ENCODE measurements around the gene TMEM120B. TPM values are rescaled to one million over a fixed set of nuclear protein-coding genes. Genes with fewer than 3 reads are reported as not detected.

The TMEM120B gene
- total RNA-seq, 6 donors from 2014 or later: 8.9 to 23.0 (median 14.2) TPM

DNA sequence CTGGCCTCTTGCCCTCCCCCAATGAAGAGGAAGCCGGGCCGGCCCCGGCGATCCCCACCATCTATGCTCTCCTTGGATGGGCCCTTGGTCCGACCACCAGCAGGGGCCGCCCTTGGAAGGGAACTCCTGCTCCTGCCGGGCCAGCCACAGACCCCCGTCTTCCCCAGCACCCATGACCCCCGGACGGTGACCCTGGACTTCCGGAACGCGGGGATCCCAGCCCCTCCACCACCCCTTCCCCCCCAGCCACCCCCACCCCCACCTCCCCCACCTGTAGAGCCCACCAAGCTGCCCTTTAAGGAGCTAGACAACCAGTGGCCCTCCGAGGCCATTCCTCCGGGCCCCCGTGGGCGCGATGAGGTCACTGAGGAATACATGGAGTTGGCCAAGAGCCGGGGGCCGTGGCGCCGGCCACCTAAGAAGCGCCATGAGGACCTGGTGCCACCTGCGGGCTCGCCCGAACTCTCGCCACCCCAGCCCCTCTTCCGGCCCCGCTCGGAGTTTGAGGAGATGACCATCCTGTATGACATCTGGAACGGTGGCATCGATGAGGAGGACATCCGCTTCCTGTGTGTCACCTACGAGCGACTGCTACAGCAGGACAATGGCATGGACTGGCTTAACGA, 110.7 kb downstream of the TMEM120B start:
- Histone ChIP-seq H3K4me1 (no peaks in the 10 kb centered on the region), H3K27ac (no peak overlapping the region), H3K9me3 (no peaks in the 10 kb centered on the region), H3K4me3 (no peak overlapping the region), H3K36me3 (peaks cover 47 to 94% (median 71%) of the 10 kb centered on the region in 4 donors), H3K27me3 (no peaks in the 10 kb centered on the region)
- TF ChIP-seq, protein P1, sequence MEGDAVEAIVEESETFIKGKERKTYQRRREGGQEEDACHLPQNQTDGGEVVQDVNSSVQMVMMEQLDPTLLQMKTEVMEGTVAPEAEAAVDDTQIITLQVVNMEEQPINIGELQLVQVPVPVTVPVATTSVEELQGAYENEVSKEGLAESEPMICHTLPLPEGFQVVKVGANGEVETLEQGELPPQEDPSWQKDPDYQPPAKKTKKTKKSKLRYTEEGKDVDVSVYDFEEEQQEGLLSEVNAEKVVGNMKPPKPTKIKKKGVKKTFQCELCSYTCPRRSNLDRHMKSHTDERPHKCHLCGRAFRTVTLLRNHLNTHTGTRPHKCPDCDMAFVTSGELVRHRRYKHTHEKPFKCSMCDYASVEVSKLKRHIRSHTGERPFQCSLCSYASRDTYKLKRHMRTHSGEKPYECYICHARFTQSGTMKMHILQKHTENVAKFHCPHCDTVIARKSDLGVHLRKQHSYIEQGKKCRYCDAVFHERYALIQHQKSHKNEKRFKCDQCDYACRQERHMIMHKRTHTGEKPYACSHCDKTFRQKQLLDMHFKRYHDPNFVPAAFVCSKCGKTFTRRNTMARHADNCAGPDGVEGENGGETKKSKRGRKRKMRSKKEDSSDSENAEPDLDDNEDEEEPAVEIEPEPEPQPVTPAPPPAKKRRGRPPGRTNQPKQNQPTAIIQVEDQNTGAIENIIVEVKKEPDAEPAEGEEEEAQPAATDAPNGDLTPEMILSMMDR (IDR thresholded peaks at IDR 0.05): no peak
- no peak for TF ChIP-seq POLR2A (IDR thresholded peaks at IDR 0.05)
- TF ChIP-seq EP300 (IDR thresholded peaks at IDR 0.05): no peak
- TF ChIP-seq POLR2AphosphoS5 (IDR thresholded peaks at IDR 0.05): no peak
- WGBS, 2 donors: 95 to 100% methylated on average over 1 to 32 of the region's 36 CpGs
- peak in 1 of 2 donors; percentile 80 for DNase-seq
- no peak for ATAC-seq (ENCODE audit: low FRiP score in 2 of 2)

DNA sequence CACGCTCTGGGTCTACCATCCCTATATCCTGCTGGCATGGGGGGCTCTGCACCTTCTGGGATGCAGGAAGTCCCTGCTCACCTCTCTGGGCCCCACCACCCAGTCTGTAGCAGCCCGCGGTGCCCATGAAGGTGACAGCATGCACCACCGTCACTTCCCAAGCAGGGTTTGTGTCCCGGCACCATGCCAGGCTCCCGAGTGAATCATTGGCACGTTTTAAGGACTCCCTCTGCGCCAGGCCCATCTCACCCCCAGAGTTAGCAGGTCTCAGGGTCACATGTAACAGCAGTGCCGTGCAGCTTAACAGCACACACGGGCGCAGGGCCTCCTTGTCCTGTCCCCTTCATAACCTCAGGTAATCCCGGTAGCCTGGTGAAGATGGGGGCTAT, 111.2 kb downstream of the TMEM120B start:
- TF ChIP-seq EP300 (IDR thresholded peaks at IDR 0.05): no peak
- TF ChIP-seq, protein P1 (IDR thresholded peaks at IDR 0.05): no peak
- TF ChIP-seq POLR2AphosphoS5 (IDR thresholded peaks at IDR 0.05): no peak
- TF ChIP-seq POLR2A (IDR thresholded peaks at IDR 0.05): no peak
- Histone ChIP-seq H3K9me3 (no peaks in the 10 kb centered on the region), H3K4me1 (no peaks in the 10 kb centered on the region), H3K36me3 (peaks cover 47 to 94% (median 70%) of the 10 kb centered on the region in 4 donors), H3K27ac (no peak overlapping the region), H3K4me3 (no peak overlapping the region), H3K27me3 (no peaks in the 10 kb centered on the region)
- 67 to 82% methylated on average over 5 to 12 of the region's 12 CpGs for WGBS, 2 donors
- no peak for ATAC-seq (ENCODE audit: low FRiP score in 2 of 2)
- no peak for DNase-seq

DNA sequence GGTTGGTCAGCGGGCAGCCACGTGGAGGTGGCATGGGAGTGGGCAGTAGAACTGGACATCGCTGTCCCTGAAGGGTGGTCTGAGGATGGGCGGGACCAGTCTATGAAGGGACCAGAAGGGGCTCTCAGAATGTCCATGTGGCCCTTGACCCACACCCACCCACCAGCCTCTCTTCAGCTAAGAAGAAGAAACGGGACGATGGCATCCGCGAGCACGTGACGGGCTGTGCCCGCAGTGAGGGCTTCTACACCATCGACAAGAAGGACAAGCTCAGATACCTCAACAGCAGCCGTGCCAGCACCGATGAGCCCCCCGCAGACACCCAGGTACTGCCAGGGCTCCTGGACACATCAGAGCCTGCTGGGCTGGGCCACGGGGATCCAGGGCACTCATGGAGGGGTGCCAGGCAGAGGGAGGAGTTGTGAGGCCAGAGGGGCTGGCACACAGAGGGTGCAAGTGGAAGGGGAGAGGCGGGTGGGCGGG, 112.5 kb downstream of the TMEM120B start:
- Histone ChIP-seq H3K4me1 (no peaks in the 10 kb centered on the region), H3K4me3 (no peak overlapping the region), H3K27me3 (no peaks in the 10 kb centered on the region), H3K9me3 (no peaks in the 10 kb centered on the region), H3K36me3 (peaks cover 35 to 94% (median 70%) of the 10 kb centered on the region in 4 donors), H3K27ac (no peak overlapping the region)
- no peak for TF ChIP-seq POLR2AphosphoS5 (IDR thresholded peaks at IDR 0.05)
- TF ChIP-seq, protein P1 (IDR thresholded peaks at IDR 0.05): no peak
- no peak for TF ChIP-seq EP300 (IDR thresholded peaks at IDR 0.05)
- TF ChIP-seq POLR2A (IDR thresholded peaks at IDR 0.05): no peak
- 91 to 94% methylated on average over 15 to 18 of the region's 18 CpGs for WGBS, 2 donors
- DNase-seq: peak in 1 of 2 donors; percentile 72
- ATAC-seq (ENCODE audit: low FRiP score in 2 of 2): no peak

DNA sequence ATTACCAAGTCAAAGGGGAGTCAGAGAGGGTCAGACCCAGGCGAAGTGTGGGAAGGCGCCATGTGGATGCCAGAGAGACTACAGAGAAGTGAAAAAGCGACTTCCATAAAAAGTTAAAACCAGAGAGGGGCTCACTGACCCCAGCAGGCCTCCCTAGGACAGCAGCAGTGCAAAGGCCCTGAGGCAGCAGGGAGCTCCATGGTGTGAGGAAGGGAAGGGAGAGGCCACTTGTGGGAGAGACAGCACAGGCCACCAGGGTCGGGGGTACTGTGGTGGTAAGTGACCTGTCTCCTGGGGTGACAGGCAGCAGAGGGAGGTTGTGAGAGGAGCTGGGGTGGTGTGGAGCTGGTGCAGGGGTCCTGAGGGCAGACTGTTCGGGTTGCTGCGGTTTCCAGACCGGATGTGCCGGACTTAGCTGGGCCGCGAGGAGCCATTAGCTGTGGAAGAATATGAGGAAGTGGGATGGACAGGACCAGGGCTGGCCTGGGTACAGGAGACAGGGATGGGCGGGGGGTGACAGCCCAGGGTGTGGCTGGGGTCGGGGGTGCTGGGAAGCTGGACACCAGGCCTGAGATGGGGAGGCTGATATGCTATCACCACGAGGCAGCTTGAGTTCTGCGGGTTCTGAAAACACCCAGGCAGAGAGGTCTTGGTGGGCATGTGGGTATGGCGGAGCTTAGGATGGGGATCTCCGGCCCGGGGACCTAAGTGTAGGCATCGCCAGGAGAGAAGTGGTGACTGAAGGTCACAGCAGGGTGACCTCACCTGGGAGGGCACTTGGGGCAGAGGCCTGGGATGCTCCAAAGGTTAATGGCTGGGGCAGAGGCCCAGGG, 114.0 kb downstream of the TMEM120B start:
- H3K4me3 ChIP-seq: no peak overlapping the region

More for the DNA sequence above, 114.0 kb downstream of the TMEM120B start:
- DNase-seq: no peak
- 86 to 87% methylated on average over 18 of the region's 18 CpGs for WGBS, 2 donors
- Histone ChIP-seq H3K4me1 (no peaks in the 10 kb centered on the region), H3K27me3 (no peaks in the 10 kb centered on the region), H3K36me3 (peaks cover 36 to 94% (median 69%) of the 10 kb centered on the region in 4 donors), H3K9me3 (no peaks in the 10 kb centered on the region), H3K27ac (no peak overlapping the region)
- ATAC-seq (ENCODE audit: low FRiP score in 2 of 2): no peak
- TF ChIP-seq, protein P1 (IDR thresholded peaks at IDR 0.05): no peak
- TF ChIP-seq POLR2A (IDR thresholded peaks at IDR 0.05): no peak
- TF ChIP-seq POLR2AphosphoS5 (IDR thresholded peaks at IDR 0.05): no peak
- no peak for TF ChIP-seq EP300 (IDR thresholded peaks at IDR 0.05)

Measured in upper lobe of left lung (tissue), 6 donors.